Lung microvascular endothelial cell (primary cell): ENCODE measurements around the gene ANKRD39. TPM values are rescaled to one million over a fixed set of nuclear protein-coding genes. Genes with fewer than 3 reads are reported as not detected.

Source experiments
- DNase-seq, 2 donors: peaks; one replicate each; pipeline versions ENCODE4 v3.0.0 to v3.0.0-alpha.2; 2010; ENCODE audit warnings: low read depth in 2 of 2
- total RNA-seq: library from RNA; depleted of rRNA; stranded (reverse); fragments of >200 nt; gene quantifications from 2 replicates; pipeline ENCODE4 v1.2.1, GENCODE V29; 2014

ANKRD39 gene
- total RNA-seq, 1 donor from 2014 or later = 6.3 TPM

DNA sequence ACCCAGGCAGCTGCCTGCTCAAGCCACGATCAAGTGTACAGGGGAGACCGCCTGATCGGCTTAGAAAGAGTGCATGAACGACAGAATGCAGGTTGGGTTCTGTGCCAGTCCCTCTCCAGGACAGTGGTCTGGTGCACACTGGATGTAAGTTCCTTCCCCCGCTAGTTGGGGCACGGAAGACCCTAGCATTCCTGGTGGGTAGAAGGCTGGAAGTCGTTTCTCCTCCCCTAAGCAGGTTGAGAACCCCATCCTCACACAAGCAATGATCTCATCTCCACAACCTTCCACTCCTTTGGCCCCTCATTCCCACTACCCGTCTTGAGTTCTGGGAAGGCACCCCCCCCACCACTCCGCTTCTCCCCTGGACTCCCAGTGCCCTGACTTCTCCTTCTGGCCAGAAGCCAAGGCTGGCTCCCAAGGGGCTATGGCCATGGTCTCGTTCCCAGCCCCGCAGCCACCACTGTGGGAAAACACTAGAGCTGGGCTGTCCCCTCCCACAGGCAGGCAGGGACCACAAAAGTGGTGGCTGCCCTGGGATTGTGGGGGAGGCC is 1.4 kb upstream of the ANKRD39 start:
- DNase-seq = no peak

DNA sequence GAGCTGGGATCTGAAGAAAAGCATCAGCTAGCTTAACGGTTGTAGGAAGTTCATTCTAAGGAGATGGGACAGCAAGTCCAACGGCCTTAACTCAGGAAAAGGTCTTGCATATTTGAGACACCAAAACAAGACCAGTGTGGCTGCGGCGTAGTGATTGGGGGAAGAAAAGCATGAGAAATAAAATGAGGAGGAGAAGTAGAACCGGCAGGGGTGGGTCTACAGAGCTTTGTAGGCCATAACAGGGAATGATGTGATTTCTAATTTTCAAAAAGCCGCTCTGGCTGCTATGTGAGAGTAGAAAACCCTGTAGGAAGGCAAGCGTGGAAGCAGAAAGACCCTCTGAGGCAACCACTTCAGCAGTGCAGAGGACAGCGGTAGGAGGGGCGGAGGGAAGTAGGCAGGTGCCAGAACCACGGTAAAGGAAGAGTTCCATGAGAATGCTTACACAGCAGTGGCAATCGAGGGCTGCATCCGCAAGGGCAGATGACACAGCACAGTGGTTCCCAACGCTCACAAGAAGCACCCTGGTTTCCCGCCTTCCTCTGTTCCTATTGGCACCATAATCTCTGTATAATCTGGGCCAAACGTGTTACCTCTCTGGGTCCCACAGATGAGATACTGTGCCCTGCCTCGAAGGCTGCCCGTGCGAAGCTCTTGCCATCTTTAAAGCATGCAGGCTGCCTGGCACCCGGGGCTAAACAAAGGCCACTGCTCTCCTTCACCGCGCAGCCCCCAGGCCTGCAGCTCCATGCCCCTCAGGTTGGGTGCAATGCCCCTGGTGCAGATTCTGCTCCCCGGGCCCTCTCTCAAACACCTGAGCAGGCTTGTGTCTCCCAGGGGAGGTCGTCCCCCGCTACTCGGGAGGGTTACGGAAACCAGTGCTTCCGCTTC is 795 bp downstream of the ANKRD39 start:
- DNase-seq = peak in 1 of 2 donors; percentile 50

DNA sequence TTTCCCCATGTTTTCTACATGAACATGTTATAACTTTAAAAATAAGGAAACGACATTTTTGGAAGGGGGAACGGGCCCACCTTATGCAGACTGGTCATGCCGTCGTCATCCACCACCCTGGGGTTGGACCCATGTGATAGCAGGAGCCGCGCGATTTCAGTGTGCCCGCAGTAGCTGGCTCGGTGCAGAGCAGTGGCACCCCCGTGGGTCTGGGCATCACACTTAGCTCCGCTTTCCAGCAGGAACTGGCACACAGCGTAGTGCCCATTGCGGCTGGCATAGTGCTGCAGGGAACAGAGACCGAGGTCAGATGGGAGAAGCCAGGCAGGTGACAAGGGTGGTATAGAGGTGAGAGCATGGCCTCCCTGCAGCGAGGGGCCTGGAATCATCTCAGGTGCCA is 4.5 kb downstream of the ANKRD39 start:
- DNase-seq = no peak

DNA sequence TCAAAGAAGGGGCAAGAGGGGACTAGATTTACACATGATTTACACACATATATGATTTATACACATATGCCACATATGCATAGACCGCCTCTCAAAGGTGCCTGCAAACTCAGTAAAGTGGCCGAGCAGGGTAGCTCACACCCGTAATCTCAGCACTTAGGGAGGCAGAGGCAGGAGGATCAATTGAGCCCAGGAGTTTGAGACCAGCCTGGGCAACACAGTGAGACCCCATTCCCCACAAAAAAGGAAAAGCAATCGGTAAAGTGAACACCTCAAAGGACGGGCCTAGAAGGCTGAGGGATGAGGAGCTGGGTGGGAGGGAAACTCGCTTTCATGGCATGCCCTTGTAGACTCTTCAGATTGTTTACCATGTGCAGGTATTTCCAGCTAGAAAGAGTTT is 5.1 kb downstream of the ANKRD39 start:
- DNase-seq = no peak

DNA sequence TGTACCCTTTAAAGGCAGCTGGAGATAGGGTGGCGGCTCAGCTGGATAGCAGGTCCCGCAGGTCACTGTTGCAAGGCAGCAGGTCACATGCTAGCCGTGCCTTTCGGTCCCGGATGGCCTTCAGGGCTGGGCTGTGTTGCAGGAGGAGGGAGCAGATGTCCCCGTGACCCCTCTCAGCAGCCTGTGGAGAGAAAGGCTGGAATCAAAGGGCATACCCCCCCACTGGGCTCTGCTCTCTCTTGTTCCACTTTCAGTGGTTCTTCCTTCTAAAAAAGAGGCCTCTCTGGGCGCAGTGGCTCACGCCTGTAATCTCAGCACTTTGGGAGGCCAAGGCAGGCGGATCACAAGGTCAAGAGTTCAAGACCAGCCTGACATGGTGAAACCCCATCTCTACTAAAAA is 9.6 kb downstream of the ANKRD39 start:
- DNase-seq = no peak

DNA sequence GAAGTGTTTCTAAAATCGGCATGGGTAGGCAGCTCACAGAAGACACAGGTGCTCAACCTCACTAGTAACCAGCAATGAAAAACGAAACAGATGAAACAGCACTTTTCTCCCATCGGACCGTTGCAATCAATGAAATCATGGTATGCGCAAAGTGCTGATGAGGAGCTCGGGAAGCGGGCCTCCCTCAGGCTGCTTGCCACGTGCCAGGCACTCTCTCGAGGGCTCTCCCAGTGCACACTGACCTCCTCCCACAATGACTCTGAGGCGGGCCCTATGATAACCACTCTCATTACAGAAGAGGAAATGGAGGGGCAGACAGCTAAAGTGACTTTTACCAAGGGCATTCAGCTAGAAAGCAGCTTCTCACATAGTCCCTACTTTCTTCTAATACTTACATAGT is 10.2 kb downstream of the ANKRD39 start:
- no peak for DNase-seq

DNA sequence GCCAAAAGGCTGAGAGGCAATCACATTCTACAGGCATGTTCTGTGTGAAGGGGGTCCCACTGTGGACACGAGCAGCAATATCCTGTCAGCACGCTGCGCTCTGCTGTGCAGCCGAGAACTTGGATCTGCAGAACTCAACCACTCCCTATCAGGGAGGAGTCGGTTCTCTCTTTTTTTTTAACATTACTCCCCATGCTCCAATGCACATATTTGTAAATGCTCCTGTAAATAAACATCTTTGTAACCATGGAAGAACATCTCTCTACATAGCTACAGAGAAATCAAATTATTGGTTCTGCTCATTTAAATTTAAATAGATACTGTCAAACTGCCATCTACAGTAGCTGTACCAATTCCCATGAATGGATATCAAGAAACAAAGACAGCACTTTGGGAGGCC is 11.0 kb downstream of the ANKRD39 start:
- no peak for DNase-seq

DNA sequence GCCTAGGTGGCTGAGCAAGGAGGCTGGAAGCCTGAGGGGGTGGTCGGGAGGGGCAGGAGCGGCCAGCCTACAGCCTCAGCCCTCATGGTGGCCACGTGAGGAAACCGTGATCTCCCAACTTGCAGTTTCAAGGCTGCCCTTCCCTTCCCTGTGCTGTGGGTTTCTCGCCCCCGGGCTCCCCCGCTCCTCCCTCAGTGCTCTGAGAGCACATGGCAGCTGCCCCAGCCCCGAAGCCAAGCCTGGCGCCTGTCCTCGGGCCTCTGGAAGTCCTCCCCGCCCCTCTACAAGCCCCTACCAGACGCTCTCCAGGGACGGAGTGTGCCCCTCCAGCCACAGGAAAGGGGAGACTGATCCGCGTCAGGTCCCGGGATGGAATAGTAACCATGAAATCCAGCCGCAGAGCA is 13.4 kb downstream of the ANKRD39 start:
- DNase-seq = no peak

DNA sequence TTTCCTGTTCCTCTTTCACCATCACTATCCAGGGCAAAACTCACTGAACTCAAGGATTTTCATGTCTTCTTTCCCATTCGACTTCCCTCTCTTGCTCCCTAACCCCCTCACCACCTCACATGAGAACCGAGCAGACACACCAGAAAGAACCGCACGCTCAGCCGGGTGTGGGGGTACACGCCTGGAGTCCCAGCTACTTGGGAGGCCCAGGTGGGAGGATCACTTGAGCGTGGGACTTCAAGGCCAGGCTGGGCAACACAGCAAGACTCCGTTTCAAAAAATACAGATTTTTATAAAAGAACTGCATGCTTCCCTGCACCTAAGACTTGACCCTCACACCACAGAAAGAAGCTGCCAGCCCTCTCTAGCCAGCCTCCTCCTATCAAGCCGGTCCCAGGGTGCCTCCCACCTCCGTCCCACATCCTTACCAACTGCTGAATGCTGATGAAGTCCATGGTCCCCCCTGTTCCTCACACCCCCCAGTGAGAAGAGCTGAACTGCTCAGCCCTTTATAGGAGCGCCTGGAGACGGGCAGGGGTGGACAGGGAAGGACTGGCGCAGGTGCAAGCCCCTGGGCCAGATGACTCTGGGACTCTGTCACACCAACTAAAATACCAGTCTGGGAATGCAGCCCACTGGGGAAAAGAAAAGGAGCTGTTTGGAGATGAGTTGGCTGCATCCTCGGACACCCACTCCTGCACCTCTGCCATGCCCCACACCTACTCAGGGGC is 14.1 kb downstream of the ANKRD39 start, which contains the start of gene ANKRD23:
TSS of gene ANKRD23 (minus strand) at position 484 of the 731 bp plus-strand sequence. CDS start at position 455, 29 bp downstream.
- DNase-seq = no peak

DNA sequence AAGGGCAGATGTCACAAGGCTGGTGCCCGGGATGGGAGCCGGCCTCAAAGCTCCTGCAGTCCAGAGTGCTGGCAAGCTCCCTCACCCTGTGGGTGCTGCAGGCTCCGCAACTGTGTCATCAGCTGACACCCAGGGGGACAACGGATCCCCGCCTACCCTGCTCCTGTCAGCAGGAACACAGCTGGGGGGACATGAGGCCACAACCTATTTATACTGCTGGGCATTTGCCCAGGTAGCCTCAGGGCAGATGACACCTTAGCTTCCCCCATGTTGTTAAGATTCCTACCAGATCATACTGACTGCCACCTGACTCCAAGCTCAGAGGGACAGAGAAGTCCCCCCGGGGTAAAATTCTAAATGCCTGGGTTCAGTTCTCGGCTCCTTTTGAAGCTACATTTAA is 15.2 kb downstream of the ANKRD39 start:
- DNase-seq = no peak

DNA sequence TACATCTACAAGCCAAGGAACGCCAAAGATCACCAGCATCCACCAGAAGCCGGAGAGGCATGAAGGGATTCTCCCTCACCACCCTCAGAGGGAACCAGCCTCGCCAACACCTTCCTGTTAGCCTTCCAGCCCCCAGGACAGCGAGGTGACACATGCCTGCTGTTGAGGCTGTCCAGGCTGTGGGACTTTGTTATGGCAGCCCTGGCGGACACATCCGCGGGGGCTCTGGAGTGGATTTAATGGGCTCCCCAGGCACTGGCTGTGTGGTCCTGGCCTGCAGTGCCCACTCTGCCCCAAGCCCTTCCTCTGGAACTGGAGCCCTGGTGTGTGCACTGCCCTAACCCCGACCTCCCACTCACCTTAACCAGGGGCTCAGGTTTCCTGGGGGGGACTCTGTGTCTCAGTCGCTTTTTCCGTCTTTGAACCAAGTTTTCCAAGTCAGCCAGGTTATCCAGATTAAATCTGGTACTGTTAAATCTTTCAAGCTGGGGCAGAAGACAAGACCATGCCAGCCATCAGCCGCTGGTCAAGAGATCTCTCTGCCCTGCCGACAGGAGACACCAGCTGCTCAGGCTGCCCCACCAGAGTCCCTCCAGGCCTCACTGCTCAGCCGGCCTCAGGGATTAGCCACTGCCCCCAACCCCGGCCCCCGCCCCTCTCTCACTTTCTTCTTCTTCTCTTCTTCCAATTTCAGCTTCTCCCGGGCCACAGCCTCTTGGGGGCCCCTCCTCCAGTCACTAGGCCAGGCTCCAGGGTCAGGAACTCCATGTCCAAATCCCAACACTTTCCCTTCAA is 15.9 kb downstream of the ANKRD39 start:
- DNase-seq = no peak

DNA sequence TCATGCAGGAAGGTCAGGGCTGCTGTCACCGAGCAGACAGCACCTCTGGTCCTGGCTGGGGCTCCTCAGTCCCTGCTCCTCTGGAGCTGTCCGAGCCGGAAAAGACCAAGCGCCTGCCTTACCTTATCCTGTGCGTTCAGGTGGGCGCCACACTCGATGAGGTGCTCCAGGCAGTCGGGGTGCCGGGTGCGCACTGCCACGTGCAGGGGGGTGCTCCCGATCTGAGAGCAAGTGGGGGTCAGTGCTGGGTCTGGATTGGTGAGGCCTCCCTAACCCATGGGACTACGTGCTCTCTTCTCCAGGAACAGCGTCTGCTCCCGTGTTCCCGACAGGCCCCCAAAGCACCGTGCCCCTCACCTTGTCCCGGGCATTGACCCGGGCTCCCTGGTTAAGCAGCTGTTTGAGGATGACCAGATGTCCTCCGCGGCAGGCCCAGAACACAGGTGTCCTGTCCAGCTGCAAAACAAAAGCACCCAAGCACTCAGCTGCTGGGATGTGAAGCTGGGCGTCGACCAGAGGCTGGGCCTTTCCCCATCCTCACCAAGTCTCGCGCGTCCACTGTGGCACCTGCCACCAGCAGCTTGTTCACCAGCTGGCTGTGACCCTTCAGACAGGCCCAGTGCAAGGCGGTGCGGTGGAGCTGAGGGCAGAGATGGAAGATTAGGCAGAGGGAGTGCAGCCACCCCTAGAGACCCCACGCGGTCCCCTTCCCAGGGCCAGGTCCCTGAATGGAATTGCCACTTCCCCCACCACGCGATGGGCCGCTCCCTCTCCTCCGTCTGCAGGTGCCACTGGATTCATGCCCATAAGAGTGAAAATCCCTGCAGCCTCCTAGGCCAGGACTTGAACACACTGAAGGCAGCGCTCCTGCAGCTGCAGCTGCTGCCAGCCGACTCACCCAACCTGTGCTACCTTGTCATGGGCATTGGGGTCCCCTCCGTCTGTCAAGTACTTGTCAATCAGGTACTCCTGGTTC is 17.7 kb downstream of the ANKRD39 start:
- no peak for DNase-seq

DNA sequence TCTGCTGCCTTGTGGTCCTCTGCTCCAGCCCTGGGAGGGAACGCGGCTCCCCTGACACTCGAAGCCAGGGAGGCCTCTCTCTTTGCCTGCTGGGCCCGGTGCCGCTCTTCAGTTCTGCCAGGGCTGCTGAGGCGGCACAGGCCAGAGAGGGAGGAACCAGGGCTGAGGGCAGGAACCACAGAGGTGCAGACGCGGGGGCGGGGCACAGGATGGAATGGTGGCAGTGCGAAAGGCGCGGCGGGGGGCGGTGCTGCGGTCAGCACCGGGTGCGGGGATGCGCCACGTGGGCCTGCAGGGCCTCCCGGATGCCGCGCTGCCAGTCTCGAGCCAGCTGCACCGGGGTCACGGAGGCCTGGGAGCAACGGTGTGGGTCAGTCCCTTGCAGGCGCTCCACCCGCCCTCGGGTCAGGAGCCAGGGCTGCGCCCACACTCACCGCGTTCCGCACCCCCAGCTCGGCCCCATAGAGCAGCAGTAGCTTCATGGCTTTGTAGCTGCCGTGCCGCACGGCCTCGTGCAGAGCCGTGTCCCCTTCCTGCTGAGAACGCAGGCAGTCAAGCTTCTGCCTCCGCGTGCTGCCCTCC is 18.4 kb downstream of the ANKRD39 start:
- no peak for DNase-seq

DNA sequence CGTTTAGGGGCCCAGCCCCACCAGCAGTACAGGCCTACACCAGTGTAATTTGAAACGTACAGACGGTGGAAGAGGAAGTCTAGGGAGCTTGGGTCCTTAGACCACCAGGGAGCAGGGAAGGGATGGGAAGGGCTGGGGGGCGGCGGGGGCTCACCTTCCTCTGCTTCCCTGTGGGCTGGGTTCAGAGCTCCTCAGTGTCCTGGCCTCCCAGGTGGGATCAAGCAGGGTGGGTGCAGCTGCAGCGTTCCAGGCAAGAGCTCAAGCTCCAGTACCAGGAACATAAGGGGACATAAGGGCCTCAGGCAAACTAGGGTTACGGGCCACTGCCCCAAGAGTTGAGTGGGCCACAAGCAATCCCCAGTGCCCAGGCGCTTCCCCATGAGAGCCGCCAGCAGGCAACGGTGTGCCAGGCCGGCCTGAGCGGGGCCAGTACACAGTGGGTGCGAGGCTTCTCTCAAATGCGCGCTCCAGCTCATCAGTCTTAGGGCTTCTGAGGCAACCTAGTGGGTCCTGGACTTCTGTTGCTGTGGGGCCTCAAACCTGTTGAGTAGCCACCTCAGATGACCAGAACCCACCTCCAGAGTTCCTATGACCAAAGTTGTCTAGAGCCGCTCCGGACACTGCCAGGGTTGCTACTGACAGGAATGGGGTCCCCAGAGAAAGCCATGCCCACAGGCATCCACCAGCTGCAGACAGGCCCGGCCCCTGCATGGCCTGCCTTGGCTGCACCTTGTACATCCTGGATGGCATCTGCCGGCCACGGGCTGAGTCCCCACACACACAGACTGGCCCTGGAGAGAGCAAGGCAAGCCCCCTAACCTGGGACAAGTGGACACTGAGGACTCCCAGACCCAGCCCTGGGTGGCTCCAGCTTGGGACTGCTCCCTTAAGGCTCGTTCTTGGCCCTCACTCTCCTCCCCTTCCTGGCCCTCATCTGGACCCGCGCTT is 19.2 kb downstream of the ANKRD39 start:
- no peak for DNase-seq

DNA sequence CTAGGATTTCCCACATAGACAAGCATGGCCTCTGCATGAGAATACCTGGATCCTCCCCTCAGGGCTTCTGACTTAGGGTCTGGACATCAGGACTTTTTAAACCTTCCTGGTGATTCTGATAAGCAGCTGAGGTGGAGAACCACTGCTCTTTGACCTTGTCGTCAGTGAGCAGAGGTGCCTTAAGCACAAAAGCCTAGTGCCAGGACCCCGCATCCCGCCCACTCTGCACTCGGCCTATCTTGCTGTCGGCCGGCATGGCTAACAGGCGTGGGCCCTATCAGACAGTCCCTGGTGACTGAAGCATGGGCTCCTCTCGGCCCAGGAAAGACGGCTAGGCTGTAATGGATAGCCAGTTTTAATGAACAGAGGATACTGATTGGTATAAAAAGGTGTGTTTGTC is 20.2 kb downstream of the ANKRD39 start:
- DNase-seq = no peak

DNA sequence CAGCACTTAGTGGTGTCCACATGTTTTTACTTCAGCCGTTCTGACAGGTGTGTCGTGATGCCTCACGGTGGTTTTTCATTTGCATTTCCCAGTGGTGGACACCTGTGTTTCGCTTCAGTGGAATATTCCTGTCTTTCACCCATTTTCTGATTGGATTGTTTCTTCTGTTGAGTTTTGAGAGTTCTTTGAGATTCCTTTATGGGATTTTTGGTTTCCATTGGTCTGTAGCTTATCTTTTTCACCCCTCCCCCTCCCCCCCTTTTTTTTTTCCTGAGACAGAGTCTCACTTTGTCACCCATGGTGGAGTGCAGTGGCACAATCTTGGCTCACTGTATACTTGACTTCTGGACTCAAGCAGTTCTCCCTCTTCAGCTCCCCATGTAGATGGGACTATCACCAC is 22.0 kb downstream of the ANKRD39 start:
- no peak for DNase-seq

DNA sequence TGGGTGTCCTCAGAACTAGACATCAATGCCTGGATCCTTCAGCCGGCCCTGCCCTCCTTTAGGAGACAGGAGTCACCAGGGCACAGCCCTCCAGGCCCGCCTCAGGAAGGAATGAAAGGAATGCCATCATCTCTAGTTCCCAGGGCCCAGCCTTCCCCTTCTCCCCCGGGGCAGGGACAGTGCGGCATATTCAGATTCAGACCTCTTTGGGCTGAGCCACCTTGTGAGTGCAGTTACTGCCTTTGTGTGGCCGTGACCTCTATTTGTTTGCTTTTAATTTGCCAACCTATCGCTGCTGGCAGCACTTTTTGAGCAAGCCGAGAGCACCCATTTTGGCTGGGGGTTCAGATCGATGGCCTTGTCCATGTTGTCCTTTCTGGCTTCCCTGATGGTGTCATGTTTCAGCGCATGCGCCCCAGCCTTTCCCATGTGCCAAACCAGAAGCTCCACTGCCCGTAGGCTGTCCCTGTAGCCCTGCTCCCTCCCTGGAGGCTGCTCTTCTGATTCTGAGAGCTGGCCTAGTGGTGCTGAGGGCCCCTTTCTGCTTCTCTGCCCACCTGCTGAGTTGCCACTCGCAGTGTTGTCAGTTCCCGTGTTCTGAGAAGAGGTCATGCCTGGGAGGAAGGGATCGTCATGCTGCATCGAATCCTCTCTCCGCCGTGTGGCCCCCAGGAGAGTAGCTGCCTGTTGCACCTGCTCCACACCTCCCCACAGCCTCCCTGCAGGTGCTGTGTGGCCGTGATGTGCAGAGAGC is 24.9 kb downstream of the ANKRD39 start:
- no peak for DNase-seq

DNA sequence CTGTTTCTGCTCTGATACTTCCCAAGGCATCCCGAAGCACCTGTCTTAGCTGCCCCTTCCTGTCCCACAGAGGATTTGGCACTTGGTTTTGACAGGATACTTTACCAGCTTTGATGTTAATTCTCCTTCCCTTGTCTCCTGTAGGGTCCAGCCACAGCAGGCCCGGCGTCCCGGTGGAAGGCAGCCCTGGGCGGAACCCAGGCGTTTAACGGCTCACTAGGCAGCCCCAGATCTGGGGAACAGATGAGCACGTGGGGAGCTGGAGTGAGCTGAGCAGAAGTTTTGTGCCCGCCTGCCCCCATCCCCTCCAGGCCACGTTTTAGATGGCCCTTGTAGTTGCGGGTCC is 25.4 kb downstream of the ANKRD39 start:
- DNase-seq = no peak
